GM12878 (cell line): ENCODE measurements around the gene HOXD1. TPM values are rescaled to one million over a fixed set of nuclear protein-coding genes. Genes with fewer than 3 reads are reported as not detected.

Source experiments
- ATAC-seq: fragments of 200-7000 bp; cut with Tn5 transposase; 3 replicates; pipeline ENCODE4 v1.9.1; 2020; ENCODE audit warnings: mild to moderate bottlenecking, moderate library complexity
- BruUV-seq: library from RNA; stranded (reverse); fragments of 400-500 nt; replicated peaks from 2 replicates; lab custom pipeline; 2021; lab: Mats Ljungman, UMichigan
- CTCF ChIA-PET: fragments of 300-600 bp; sonication (Branson Sonifier 250); formaldehyde crosslinking; extraction: SDS; loops from one replicate; lab custom pipeline; 2021; ENCODE audit warnings: inconsistent platforms; lab: Yijun Ruan, JAX
- POLR2A ChIA-PET: fragments of 350-600 bp; formaldehyde crosslinking; extraction: SDS; loops from one replicate; lab custom pipeline; 2021; ENCODE audit warnings: inconsistent platforms; lab: Charles Lee
- RAD21 ChIA-PET: fragments of 300-600 bp; sonication (Branson Sonifier 250); formaldehyde crosslinking; loops from one replicate; lab custom pipeline; 2023; ENCODE audit warnings: antibody characterized with exemption; ENCODE audit not compliant: unreplicated experiment; lab: Charles Lee
- SMC1A ChIA-PET: fragments of 300-600 bp; sonication (Branson Sonifier 250); formaldehyde crosslinking; loops from one replicate; lab custom pipeline; 2023; ENCODE audit not compliant: unreplicated experiment, uncharacterized antibody; lab: Charles Lee
- DNase-seq: peaks from one replicate; pipeline ENCODE4 v3.0.0-alpha.2; 2011; ENCODE audit warnings: low read depth, low spot score
- FAIRE-seq: peaks from 3 replicates; lab custom pipeline; 2011; peaks lifted over from hg19 to GRCh38; lab: Jason Lieb, UNC
- H2AFZ ChIP-seq: 2 replicates; pipeline ENCODE4 v1.6.0; 2011; ENCODE audit warnings: low read depth, low read length, control low read depth; ENCODE audit not compliant: control insufficient read depth
- H3K27ac ChIP-seq: 2 replicates; pipeline ENCODE4 v1.5.1; 2011; ENCODE audit warnings: control low read depth; ENCODE audit not compliant: control insufficient read depth, insufficient read depth
- H3K27me3 ChIP-seq, 2 experiments: replicated peaks in 1 of 2; 2 replicates each; pipeline versions ENCODE4 v1.6.0 to v1.6.1; 2011; ENCODE audit warnings: low read length in 1 of 2; ENCODE audit not compliant: control insufficient read depth in 2 of 2, insufficient read depth in 2 of 2
- H3K36me3 ChIP-seq, 2 experiments: 2 replicates each; pipeline ENCODE4 v1.5.1; 2011; ENCODE audit warnings: low read length in 1 of 2; ENCODE audit not compliant: control insufficient read depth in 2 of 2, insufficient read depth in 2 of 2
- H3K4me1 ChIP-seq: 2 replicates; pipeline ENCODE4 v1.6.1; 2011; ENCODE audit warnings: mild to moderate bottlenecking, low read length, moderate library complexity, mixed read lengths; ENCODE audit not compliant: control insufficient read depth, insufficient read depth
- H3K4me2 ChIP-seq: 2 replicates; pipeline ENCODE4 v1.6.0; 2011; ENCODE audit warnings: control low read depth; ENCODE audit not compliant: control insufficient read depth, insufficient read depth
- H3K4me3 ChIP-seq: fragments of 200-600 bp; sonication (generic); 2 replicates; pipeline ENCODE4 v1.5.1; 2016
- H3K79me2 ChIP-seq: 2 replicates; pipeline ENCODE4 v1.6.0; 2011; ENCODE audit warnings: low read length; ENCODE audit not compliant: control insufficient read depth, insufficient read depth
- H3K9ac ChIP-seq: 2 replicates; pipeline ENCODE4 v1.8.0; 2011; ENCODE audit warnings: low read length, control low read depth, mixed read lengths; ENCODE audit not compliant: control insufficient read depth, insufficient read depth
- H3K9me3 ChIP-seq: replicated peaks from 3 replicates; pipeline ENCODE4 v1.5.1; 2011; ENCODE audit warnings: mild to moderate bottlenecking, low read length; ENCODE audit not compliant: control insufficient read depth, insufficient read depth
- H4K20me1 ChIP-seq: 2 replicates; pipeline ENCODE4 v1.6.0; 2011; ENCODE audit not compliant: control insufficient read depth, insufficient read depth
- CREB1 ChIP-seq: IDR thresholded peaks from 2 replicates; pipeline ENCODE4 v1.6.1; 2012; ENCODE audit warnings: low read depth, mild to moderate bottlenecking, inconsistent platforms
- JUND ChIP-seq: IDR thresholded peaks from 2 replicates; pipeline ENCODE4 v1.6.1; 2012; ENCODE audit warnings: low read depth, mild to moderate bottlenecking, low read length, improper control_type of control experiment, moderate library complexity
- NFYA ChIP-seq: IDR thresholded peaks from 2 replicates; pipeline ENCODE4 v1.6.1; 2011; ENCODE audit warnings: low read depth, mild to moderate bottlenecking, low read length, improper control_type of control experiment, borderline replicate concordance
- RUNX3 ChIP-seq: IDR thresholded peaks from 2 replicates; pipeline ENCODE4 v1.6.1; 2012; ENCODE audit warnings: low read length, inconsistent platforms
- SMAD1 ChIP-seq: fragments of 450-650 bp; IDR thresholded peaks from 2 replicates; pipeline ENCODE4 v1.6.1; 2018; ENCODE audit warnings: mild to moderate bottlenecking, low read depth; ENCODE audit not compliant: partially characterized antibody
- SMAD5 ChIP-seq: IDR thresholded peaks from 2 replicates; pipeline ENCODE4 v1.6.1; 2016; ENCODE audit warnings: antibody characterized with exemption, low read depth
- SRF ChIP-seq, 2 experiments: IDR thresholded peaks; 2 replicates each; pipeline ENCODE4 v1.6.1; 2011; ENCODE audit warnings: low read depth in 2 of 2, low read length in 2 of 2, mild to moderate bottlenecking in 1 of 2, moderate library complexity in 1 of 2
- TARDBP ChIP-seq: IDR thresholded peaks from 2 replicates; pipeline ENCODE4 v1.6.1; 2016; ENCODE audit warnings: borderline replicate concordance
- WGBS: methylation state at CpG from one replicate; pipeline ENCODE4 v1.1.6; 2016; ENCODE audit warnings: low lambda C conversion rate; ENCODE audit not compliant: insufficient replicate concordance, insufficient coverage; ENCODE audit errors: missing lambda C conversion rate; 5-methylcytosine and 5-hydroxymethylcytosine counted together
- in situ Hi-C: fragments of 300-500 bp; cut with MboI; formaldehyde crosslinking; loops from 9 replicates; pipeline ENCODE4 v1.14.3; 2018; ENCODE audit warnings: mixed read lengths
- intact Hi-C: fragments of 100-400 bp; cut with micrococcal nuclease; formaldehyde crosslinking; loops from one replicate; pipeline ENCODE4 v1.14.2; 2022; ENCODE audit not compliant: unreplicated experiment
- polyA plus RNA-seq, 11 experiments: library from polyadenylated mRNA; depleted of rRNA in 4 of 11; unstranded in 6 of 11; stranded (reverse) in 5 of 11; fragments of >200 nt; fragmentation: Nextera tagmentation in 4 of 11; fragmentation: Illumina TruSeq in 1 of 11; extraction: Ambion mirVana in 4 of 11; extraction: Trizol in 1 of 11; gene quantifications; 1 replicate in 1 of 11; 2 replicates in 10 of 11; pipeline versions ENCODE4 v1.2.1 to v1.2.3, GENCODE V29; 2011 to 2016; ENCODE audit warnings: inconsistent platforms in 2 of 11, missing spikeins in 2 of 11, low read depth in 1 of 11
- total RNA-seq, 4 experiments: library from RNA; depleted of rRNA in 3 of 4; stranded (reverse); fragments of >200 nt in 3 of 4; fragmentation: Illumina TruSeq in 1 of 4; extraction: Trizol in 1 of 4; gene quantifications; 2 replicates each; pipeline versions ENCODE4 v1.2.1 to v1.2.3, GENCODE V29; 2013 to 2021
- TF ChIP-seq, protein P1 (sequence below): fragments of 150-350 bp; IDR thresholded peaks from 2 replicates; pipeline ENCODE4 v1.6.1; 2016; ENCODE audit warnings: low read depth, low read length

HOXD1 gene
- total and polyA plus RNA-seq, 10 of the 15 experiments (the other 5 are each of a cell fraction or from before 2014, with no cell fraction given), result not detected

DNA sequence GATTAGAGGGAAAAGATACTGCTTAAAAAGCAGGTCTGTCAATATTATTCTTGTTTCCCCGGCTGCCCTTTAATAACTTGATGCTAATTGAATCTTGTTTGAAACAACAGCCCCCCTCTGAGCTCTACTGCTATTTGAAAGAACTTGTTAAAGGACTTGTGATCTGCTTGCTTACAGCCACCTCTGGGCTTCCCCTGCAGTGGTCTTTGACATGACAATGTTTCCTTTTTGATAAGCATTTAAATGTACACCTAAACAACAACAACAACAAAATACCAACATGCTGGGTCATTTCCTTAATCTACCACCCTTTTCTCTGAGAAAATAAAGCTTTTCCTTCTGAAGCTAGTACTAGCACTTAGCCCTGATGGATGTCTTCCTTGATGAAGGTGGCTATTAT is 3.9 kb downstream of the HOXD1 start:
- ATAC-seq, result no peak
- Histone ChIP-seq H3K4me2 (no peak overlapping the region), H2AFZ (no peak overlapping the region), H3K27ac (no peak overlapping the region), H3K9ac (no peak overlapping the region), H3K4me3 (no peak overlapping the region), H3K36me3 (no peaks in the 10 kb centered on the region), H3K27me3 (peaks cover 2 to 23% of the 10 kb centered on the region in 2 experiments), H4K20me1 (no peaks in the 10 kb centered on the region), H3K4me1 (no peaks in the 10 kb centered on the region), H3K9me3 (no peaks in the 10 kb centered on the region; the same call in 2 of the 3 replicates), H3K79me2 (no peaks in the 10 kb centered on the region)
- ChIA-PET POLR2A (no interaction called here), CTCF (interaction anchor here (0.9 kb wide), 1 partner anchor 956 kb away, joined by 4 read pairs; no protein-coding TSS in a partner anchor), RAD21 (no interaction called here), SMC1A (interaction anchor here (1.2 kb wide), 1 partner anchor 262 kb away, joined by 5 read pairs; no protein-coding TSS in a partner anchor)
- no peak for FAIRE-seq
- 0% methylated on average over 1 of the region's 1 CpG for WGBS
- DNase-seq, result no peak
- intact Hi-C loops, result no loop called here
- in situ Hi-C loops, result no loop called here
- BruUV-seq, result no TSS peak
- TF ChIP-seq NFYA, result no peak
- TF ChIP-seq CREB1, result no peak
- TF ChIP-seq RUNX3, result no peak

DNA sequence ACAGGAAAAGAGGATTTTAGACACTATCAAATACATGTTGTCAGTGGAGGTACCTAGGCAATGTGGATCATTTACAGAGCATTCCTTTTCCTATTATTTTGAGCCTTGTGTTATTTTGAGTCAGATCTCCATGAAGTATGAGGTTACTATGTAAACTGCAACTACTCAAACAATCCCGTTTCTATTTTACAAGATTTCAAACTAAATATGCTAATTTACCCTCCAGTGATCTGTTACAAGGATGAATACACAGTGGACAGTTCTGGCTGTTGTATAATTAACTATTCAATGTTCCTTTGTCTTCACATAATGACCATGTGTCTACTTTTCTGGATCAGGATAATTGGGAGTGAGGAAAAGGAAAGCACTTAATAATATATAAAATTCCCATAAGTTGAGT is 4.6 kb downstream of the HOXD1 start:
- H3K27ac ChIP-seq, result no peak overlapping the region
- POLR2A ChIA-PET, result no interaction called here
- in situ Hi-C loops (no loop called here), intact Hi-C loops (no loop called here)
- RAD21 ChIA-PET, result no interaction called here
- H3K4me3 ChIP-seq, result no peak overlapping the region
- H3K79me2 ChIP-seq, result no peaks in the 10 kb centered on the region
- H3K27me3 ChIP-seq, result peaks cover 2 to 16% of the 10 kb centered on the region in 2 experiments
- WGBS, result 0% methylated on average over 1 of the region's 1 CpG
- H4K20me1 ChIP-seq, result no peaks in the 10 kb centered on the region
- SMC1A ChIA-PET, result interaction anchor here (1.2 kb wide), 1 partner anchor 262 kb away, joined by 5 read pairs; no protein-coding TSS in a partner anchor
- BruUV-seq, result no TSS peak
- CTCF ChIA-PET, result no interaction called here
- DNase-seq (no peak), FAIRE-seq (no peak), ATAC-seq (no peak)
- no peak overlapping the region for H2AFZ ChIP-seq
- H3K9me3 ChIP-seq, result no peaks in the 10 kb centered on the region; the same call in 2 of the 3 replicates
- no peaks in the 10 kb centered on the region for H3K4me1 ChIP-seq
- no peak overlapping the region for H3K4me2 ChIP-seq
- no peaks in the 10 kb centered on the region for H3K36me3 ChIP-seq
- H3K9ac ChIP-seq, result no peak overlapping the region
- TF ChIP-seq, protein P1, sequence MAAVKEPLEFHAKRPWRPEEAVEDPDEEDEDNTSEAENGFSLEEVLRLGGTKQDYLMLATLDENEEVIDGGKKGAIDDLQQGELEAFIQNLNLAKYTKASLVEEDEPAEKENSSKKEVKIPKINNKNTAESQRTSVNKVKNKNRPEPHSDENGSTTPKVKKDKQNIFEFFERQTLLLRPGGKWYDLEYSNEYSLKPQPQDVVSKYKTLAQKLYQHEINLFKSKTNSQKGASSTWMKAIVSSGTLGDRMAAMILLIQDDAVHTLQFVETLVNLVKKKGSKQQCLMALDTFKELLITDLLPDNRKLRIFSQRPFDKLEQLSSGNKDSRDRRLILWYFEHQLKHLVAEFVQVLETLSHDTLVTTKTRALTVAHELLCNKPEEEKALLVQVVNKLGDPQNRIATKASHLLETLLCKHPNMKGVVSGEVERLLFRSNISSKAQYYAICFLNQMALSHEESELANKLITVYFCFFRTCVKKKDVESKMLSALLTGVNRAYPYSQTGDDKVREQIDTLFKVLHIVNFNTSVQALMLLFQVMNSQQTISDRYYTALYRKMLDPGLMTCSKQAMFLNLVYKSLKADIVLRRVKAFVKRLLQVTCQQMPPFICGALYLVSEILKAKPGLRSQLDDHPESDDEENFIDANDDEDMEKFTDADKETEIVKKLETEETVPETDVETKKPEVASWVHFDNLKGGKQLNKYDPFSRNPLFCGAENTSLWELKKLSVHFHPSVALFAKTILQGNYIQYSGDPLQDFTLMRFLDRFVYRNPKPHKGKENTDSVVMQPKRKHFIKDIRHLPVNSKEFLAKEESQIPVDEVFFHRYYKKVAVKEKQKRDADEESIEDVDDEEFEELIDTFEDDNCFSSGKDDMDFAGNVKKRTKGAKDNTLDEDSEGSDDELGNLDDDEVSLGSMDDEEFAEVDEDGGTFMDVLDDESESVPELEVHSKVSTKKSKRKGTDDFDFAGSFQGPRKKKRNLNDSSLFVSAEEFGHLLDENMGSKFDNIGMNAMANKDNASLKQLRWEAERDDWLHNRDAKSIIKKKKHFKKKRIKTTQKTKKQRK, result no peak
- TF ChIP-seq SMAD5 (no peak), TARDBP (no peak), SMAD1 (no peak), JUND (no peak), SRF (IDR thresholded peaks at IDR 0.05; ENCODE audit: low read depth in 2 of 2, low read length in 2 of 2) (no peak)
